Measurements from ENCODE around the gene OR2T2.
"Not testable (repeated sequence)": the region's sequence is repeated elsewhere in the genome, so short reads cannot be mapped to it uniquely, and the experiment has no call there.

DNA sequence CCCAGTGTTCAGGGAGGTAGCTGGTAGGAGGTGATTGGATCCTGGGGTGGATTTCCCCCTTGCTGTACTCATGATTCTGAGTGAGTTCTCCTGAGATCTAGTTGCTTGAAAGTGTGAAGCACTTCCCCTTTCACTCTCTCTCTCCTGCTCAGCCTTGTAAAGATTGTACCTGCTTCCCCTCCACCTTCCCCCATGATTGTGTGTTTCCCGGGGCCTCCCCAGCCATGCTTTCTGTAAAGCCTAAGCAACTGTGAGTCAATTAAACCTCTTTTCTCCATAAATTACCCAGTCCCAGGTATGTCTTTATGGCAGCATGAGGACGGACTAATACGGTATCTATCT is 17.3 kb upstream of the OR2T2 start:
- TF ChIP-seq, protein P1, sequence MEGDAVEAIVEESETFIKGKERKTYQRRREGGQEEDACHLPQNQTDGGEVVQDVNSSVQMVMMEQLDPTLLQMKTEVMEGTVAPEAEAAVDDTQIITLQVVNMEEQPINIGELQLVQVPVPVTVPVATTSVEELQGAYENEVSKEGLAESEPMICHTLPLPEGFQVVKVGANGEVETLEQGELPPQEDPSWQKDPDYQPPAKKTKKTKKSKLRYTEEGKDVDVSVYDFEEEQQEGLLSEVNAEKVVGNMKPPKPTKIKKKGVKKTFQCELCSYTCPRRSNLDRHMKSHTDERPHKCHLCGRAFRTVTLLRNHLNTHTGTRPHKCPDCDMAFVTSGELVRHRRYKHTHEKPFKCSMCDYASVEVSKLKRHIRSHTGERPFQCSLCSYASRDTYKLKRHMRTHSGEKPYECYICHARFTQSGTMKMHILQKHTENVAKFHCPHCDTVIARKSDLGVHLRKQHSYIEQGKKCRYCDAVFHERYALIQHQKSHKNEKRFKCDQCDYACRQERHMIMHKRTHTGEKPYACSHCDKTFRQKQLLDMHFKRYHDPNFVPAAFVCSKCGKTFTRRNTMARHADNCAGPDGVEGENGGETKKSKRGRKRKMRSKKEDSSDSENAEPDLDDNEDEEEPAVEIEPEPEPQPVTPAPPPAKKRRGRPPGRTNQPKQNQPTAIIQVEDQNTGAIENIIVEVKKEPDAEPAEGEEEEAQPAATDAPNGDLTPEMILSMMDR (IDR thresholded peaks at IDR 0.05; ENCODE audit: extremely low read depth in 1 of 2, insufficient read depth in 1 of 2, low read depth in 1 of 2, low read length in 2 of 2): not testable (repeated sequence)
- not testable (repeated sequence) for TF ChIP-seq POLR2AphosphoS5 (IDR thresholded peaks at IDR 0.05; ENCODE audit: insufficient read depth, low read depth, low read length); MYC (IDR thresholded peaks at IDR 0.05; ENCODE audit: low read depth, low read length); JUN (IDR thresholded peaks at IDR 0.05; ENCODE audit: borderline replicate concordance, insufficient read depth, insufficient read length, low read depth); POLR2A (IDR thresholded peaks at IDR 0.05; ENCODE audit: low read depth, low read length); EZH2 (IDR thresholded peaks at IDR 0.05; ENCODE audit: borderline replicate concordance, low read depth, low read length, severe bottlenecking); FOS (IDR thresholded peaks at IDR 0.05; ENCODE audit: borderline replicate concordance, insufficient read depth, low read length); GATA2 (IDR thresholded peaks at IDR 0.05; ENCODE audit: insufficient read depth, insufficient read length, low read depth, low read length)
- TF ChIP-seq, protein P2, sequence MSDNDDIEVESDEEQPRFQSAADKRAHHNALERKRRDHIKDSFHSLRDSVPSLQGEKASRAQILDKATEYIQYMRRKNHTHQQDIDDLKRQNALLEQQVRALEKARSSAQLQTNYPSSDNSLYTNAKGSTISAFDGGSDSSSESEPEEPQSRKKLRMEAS (IDR thresholded peaks at IDR 0.05; ENCODE audit: insufficient read depth, insufficient read length): not testable (repeated sequence)
